ENCODE measurements around the gene NCAPH2.

The NCAPH2 gene

GRCh38 chr22:50489363-50490243, 18.4 kb upstream of the NCAPH2 start:
- DNase-seq (ENCODE audit: low read depth in 2 of 2), result no peak

GRCh38 chr22:50490531-50491308, 17.3 kb upstream of the NCAPH2 start:
- DNase-seq (ENCODE audit: low read depth in 2 of 2), result no peak

- no peak for DNase-seq (ENCODE audit: low read depth in 2 of 2)
These were observed 10.9 kb upstream of the NCAPH2 start for GRCh38 chr22:50497093-50497492.

DNA sequence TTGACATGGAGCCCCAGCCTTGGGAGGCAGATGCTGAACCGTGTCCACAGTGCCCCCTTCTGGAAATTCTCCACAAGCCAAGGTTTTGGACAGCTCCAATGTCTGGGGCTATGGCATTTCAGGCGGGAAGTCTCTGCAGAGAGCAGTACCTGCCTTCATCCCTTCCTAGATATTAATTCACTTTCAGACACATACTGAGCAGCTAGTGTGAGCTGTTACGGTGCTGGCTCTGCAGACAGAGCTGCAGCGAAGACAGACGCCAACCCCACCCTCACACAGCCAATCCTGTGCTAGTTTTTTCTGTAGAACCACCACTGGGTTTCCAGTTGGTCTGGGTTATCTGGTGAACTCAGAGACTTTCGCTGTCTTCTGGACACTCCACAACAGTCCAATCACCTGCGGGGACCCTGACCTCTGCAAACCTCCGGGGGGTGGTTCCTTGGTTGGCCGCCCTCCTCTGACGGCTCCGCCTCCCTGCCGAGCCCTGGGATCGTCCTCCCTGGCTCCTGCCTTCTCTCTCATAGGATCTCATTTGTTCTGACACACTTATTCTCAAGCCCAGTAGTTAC, 9.6 kb upstream of the NCAPH2 start:
- DNase-seq (ENCODE audit: low read depth in 2 of 2), result peak; percentile 37 to 62

- no peak for DNase-seq (ENCODE audit: low read depth in 2 of 2)
These were observed 7.6 kb upstream of the NCAPH2 start for GRCh38 chr22:50500452-50500851.

- no peak for DNase-seq (ENCODE audit: low read depth in 2 of 2)
These were observed 5.9 kb upstream of the NCAPH2 start for GRCh38 chr22:50502096-50502495.

DNA sequence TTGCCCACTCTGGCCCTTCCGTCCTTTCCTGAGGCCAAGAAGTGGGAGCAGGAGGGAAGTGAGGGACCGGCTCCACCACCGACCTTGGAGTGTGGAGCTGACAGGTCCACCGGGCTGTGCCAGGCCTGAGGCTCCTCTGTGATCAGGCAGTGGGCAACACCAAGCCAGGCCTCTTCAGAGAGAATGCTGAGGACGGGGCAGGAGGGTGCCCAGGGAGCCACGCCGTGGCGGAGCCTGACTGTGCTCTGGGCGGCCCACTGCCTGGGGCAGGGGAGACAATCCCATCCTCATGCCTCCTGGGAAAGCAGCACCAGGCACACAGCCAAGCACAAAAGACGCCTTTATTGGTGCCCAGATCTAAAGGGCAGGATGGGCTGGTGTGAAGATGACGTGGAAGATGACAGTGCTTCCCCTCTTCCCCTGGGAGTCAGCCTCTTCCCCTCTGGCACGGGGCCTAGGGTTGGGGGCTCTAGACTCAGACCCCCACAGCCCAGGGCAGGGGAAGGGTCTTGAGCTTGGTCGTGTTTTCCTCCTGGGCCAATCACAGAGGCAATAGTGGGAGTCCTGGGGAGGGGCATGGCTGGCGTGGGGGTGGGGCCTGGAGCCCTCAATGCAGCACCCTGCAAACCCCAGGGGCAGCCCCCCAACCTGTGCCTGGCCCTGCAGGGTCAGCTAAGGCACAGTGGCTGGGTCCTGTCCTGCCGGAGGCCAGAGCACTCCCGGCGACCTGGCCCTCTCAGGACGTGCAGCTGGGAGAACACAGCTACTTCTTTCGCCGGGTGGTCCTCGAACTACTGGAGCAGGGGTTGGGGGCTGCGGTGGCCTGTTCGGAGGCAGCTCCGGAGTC, 5.2 kb upstream of the NCAPH2 start:
- DNase-seq (ENCODE audit: low read depth in 2 of 2), result no peak

DNA sequence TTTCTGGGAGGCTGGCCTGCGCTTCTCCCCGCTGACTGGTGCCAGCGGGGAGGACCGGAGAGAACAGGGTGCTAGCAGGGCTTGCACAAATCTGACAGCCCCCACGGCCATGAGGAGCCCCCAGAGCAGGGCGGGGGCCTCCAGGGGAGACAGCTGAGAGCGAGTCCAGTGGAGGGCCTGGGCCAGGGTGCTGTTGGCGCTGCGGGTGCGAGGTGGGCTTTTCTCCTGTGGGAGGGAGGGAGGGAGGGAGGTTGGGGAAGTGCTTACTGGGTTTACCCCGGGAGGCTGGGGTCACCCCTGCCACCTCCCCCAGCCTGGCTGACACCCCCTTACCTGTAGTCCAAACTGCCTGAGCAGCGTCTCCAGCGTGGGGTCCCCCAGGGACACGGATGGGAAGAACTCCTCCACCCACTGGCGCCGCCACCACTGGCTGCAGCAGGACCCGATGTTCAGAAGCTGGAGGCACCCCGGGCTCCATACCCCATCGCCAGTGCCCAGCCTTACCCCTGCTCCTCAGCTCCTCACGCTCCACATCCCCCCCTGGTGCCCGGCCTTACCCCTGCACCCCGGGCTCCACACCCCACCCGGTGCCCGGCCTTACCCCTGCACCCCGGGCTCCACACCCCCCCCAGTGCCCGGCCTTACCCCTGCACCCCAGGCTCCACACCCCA, 4.4 kb upstream of the NCAPH2 start:
- no peak for DNase-seq (ENCODE audit: low read depth in 2 of 2)

- no peak for DNase-seq (ENCODE audit: low read depth in 2 of 2)
These were observed 3.4 kb upstream of the NCAPH2 start for GRCh38 chr22:50504369-50505211.

- no peak for DNase-seq (ENCODE audit: low read depth in 2 of 2)
These were observed 2.7 kb upstream of the NCAPH2 start for GRCh38 chr22:50505276-50505775.

DNA sequence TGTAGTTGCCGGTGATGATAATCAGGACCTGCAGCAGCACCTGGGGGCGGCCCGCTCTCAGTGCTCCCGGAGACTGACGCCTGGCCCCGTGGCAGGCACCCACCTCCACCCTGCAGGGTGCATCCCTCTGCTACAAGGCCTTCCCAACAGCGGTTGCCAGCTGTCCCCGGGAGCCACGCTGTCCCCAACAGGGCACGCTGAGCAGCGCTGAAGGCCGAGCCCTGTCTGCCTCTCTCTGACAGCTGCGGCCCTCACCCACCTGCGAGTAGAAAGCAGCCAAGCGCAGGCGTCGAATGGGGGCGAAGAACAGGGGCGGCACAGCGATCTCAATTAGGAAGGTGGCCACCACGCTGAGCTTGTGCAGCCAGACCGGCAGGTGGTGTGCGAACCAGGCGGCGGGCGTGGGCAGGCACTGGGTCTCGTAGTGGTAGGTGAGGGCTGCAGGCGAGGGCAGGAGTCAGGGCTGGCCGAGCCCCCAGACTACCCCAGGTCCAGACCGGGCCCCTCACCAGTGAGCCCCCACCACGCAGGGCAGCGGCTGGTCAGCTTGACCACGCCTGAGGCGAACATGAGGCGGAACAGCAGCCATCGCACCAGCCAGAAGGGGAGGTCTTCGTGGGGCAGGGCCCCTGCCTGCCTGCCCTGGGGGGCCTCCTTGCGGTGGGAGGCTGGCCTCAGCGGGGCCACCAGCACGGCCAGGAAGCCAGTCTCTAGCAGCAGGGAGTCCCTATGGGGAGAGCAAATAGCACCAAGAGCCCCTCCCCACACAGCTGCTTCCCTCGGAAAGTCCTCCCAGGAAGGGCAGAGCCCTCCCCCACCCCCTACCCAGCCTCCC, 2.0 kb upstream of the NCAPH2 start:
- no peak for DNase-seq (ENCODE audit: low read depth in 2 of 2)

GRCh38 chr22:50506611-50507420, 1.2 kb upstream of the NCAPH2 start:
- DNase-seq (ENCODE audit: low read depth in 2 of 2), result no peak

DNA sequence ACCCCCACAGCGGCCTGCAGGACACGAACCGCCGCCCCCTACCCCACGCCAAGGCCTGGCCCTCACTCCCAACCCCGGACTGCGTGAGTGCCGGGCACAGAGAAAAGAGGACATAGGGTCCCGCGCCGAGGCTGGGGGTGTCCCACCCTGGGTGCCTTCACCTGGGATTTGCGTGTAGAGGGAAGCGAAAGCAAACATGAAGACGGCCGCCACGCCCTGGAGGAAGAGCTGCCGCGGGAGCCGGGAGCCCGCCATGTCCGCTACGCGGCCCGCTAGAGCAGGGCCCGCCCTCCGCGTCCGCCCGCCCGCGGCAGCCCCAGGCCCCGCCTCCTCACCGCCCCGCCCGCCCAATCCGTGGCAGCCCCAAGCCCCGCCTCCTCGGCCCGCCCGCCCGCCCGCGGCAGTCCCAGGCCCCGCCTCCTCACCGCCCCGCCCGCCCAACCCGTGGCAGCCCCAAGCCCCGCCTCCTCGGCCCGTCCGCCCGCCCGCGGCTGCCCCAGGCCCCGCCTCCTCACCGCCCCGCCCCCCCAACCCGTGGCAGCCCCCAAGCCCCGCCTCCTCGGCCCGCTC, 518 bp upstream of the NCAPH2 start, which contains the start of gene LMF2:
Gene LMF2 (minus strand): TSS at position 282 of the 570 bp plus-strand sequence. CDS start 27 bp downstream, at position 255.
- peak; percentile 83 to 90 for DNase-seq (ENCODE audit: low read depth in 2 of 2)

- DNase-seq (ENCODE audit: low read depth in 2 of 2), result no peak
These were observed 873 bp downstream of the NCAPH2 start for GRCh38 chr22:50508897-50509296.

DNA sequence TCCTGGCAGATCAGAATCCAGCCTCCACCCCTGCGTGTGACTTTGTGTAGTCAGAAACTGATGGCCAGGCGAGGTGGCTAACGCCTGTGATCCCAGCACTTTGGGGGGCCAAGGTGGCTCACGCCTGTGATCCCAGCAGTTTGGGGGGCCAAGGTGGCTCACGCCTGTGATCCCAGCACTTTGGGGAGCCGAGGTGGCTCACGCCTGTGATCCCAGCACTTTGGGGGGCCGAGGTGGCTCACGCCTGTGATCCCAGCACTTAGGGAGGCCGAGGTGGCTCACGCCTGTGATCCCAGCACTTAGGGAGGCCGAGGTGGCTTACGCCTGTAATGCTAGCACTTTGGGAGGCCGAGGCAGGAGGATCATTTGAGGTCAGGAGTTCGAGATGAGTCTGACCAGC, 5.2 kb downstream of the NCAPH2 start:
- no peak for DNase-seq (ENCODE audit: low read depth in 2 of 2)

- DNase-seq (ENCODE audit: low read depth in 2 of 2), result no peak
These were observed 8.0 kb downstream of the NCAPH2 start for GRCh38 chr22:50516068-50516467.

GRCh38 chr22:50516891-50517290, 8.9 kb downstream of the NCAPH2 start:
- DNase-seq (ENCODE audit: low read depth in 2 of 2), result no peak
